Liver (tissue), 9 donors: ENCODE measurements around the gene TNS4. TPM values are rescaled to one million over a fixed set of nuclear protein-coding genes. Genes with fewer than 3 reads are reported as not detected.

ENCODE experiments used
- DNase-seq: peaks from one replicate; pipeline ENCODE4 v3.0.0-alpha.2; 2017; ENCODE audit warnings: low spot score
- H3K27ac ChIP-seq, 2 donors: one replicate each; pipeline ENCODE4 v1.7.0; 2013; ENCODE audit warnings: inconsistent platforms in 2 of 2, low read length in 2 of 2, control low read depth in 1 of 2, low read depth in 1 of 2, mild to moderate bottlenecking in 1 of 2
- H3K27me3 ChIP-seq, 4 donors: one replicate each; pipeline versions ENCODE4 v1.6.1 to v1.7.0; 2013; ENCODE audit warnings: low read length in 3 of 4, inconsistent platforms in 1 of 4, mild to moderate bottlenecking in 1 of 4, moderate library complexity in 1 of 4; ENCODE audit not compliant: control insufficient read depth in 4 of 4, insufficient read depth in 4 of 4
- H3K36me3 ChIP-seq, 4 donors: one replicate each; pipeline versions ENCODE4 v1.6.1 to v1.7.0; 2013; ENCODE audit warnings: low read length in 3 of 4, mild to moderate bottlenecking in 3 of 4, low read depth in 1 of 4, moderate library complexity in 1 of 4; ENCODE audit not compliant: control insufficient read depth in 4 of 4, insufficient read depth in 3 of 4
- H3K4me1 ChIP-seq, 4 donors: one replicate each; pipeline versions ENCODE4 v1.6.1 to v1.7.0; 2013; ENCODE audit warnings: low read length in 3 of 4, mild to moderate bottlenecking in 3 of 4, moderate library complexity in 1 of 4; ENCODE audit not compliant: control insufficient read depth in 4 of 4, insufficient read depth in 4 of 4
- H3K4me3 ChIP-seq, 3 donors: one replicate each; pipeline versions ENCODE4 v1.6.1 to v1.7.0; 2013; ENCODE audit warnings: low read length in 3 of 3, control low read depth in 1 of 3, low read depth in 1 of 3, mild to moderate bottlenecking in 1 of 3
- H3K9ac ChIP-seq, 2 donors: one replicate each; pipeline ENCODE4 v1.7.0; 2013; ENCODE audit warnings: low read length in 2 of 2, mild to moderate bottlenecking in 2 of 2, moderate library complexity in 2 of 2, control low read depth in 1 of 2, low read depth in 1 of 2
- H3K9me3 ChIP-seq, 4 donors: one replicate each; pipeline versions ENCODE4 v1.6.1 to v1.7.0; 2013; ENCODE audit warnings: low read length in 3 of 4; ENCODE audit not compliant: control insufficient read depth in 4 of 4
- ATF3 ChIP-seq: IDR thresholded peaks from 2 replicates; pipeline ENCODE4 v1.6.1; 2016; ENCODE audit warnings: antibody characterized with exemption
- EGR1 ChIP-seq, 2 donors: IDR thresholded peaks; 2 replicates each; pipeline ENCODE4 v1.6.1; 2016 to 2018; ENCODE audit warnings: antibody characterized with exemption in 2 of 2, low read depth in 2 of 2
- FOXA2 ChIP-seq: IDR thresholded peaks from 2 replicates; pipeline ENCODE4 v1.6.1; 2016; ENCODE audit warnings: antibody characterized with exemption
- GABPA ChIP-seq, 2 donors: IDR thresholded peaks in 1 of 2; conservative IDR thresholded peaks in 1 of 2; 2 replicates each; pipeline ENCODE4 v1.6.1; 2016; ENCODE audit warnings: antibody characterized with exemption in 2 of 2, mild to moderate bottlenecking in 1 of 2, moderate library complexity in 1 of 2
- HNF4A ChIP-seq, 2 donors: conservative IDR thresholded peaks; 2 replicates each; pipeline ENCODE4 v1.6.1; 2016; ENCODE audit warnings: antibody characterized with exemption in 2 of 2, mild to moderate bottlenecking in 2 of 2
- HNF4G ChIP-seq: IDR thresholded peaks from 2 replicates; pipeline ENCODE4 v1.6.1; 2016; ENCODE audit warnings: antibody characterized with exemption
- JUND ChIP-seq, 2 donors: IDR thresholded peaks; 2 replicates each; pipeline ENCODE4 v1.6.1; 2016; ENCODE audit warnings: antibody characterized with exemption in 2 of 2
- NR2F2 ChIP-seq: IDR thresholded peaks from 2 replicates; pipeline ENCODE4 v1.6.1; 2016; ENCODE audit warnings: antibody characterized with exemption
- RAD21 ChIP-seq, 2 donors: IDR thresholded peaks; 2 replicates each; pipeline ENCODE4 v1.6.1; 2016; ENCODE audit warnings: antibody characterized with exemption in 2 of 2, mild to moderate bottlenecking in 2 of 2
- REST ChIP-seq: IDR thresholded peaks from 2 replicates; pipeline ENCODE4 v1.6.1; 2016; ENCODE audit warnings: antibody characterized with exemption, mild to moderate bottlenecking
- SP1 ChIP-seq: IDR thresholded peaks from 2 replicates; pipeline ENCODE4 v1.6.1; 2018; ENCODE audit warnings: antibody characterized with exemption, mild to moderate bottlenecking
- YY1 ChIP-seq: IDR thresholded peaks from 2 replicates; pipeline ENCODE4 v1.6.1; 2016; ENCODE audit warnings: antibody characterized with exemption, mild to moderate bottlenecking
- whole genome bisulfite sequencing: extraction: QIAGEN DNeasy Blood & Tissue Kit; methylation state at CpG from one replicate; pipeline ENCODE4 v1.1.7; 2013; 5-methylcytosine and 5-hydroxymethylcytosine counted together
- polyA plus RNA-seq, 2 donors: library from polyadenylated mRNA; stranded (reverse) in 1 of 2; unstranded in 1 of 2; fragments of 200-250 nt in 1 of 2; fragments of >200 nt in 1 of 2; fragmentation: Nextera tagmentation in 1 of 2; extraction: Ambion mirVana in 1 of 2; gene quantifications; one replicate each; pipeline versions ENCODE4 v1.2.1 to v1.2.3, GENCODE V29; 2013 to 2015
- total RNA-seq, 2 donors: library from RNA; depleted of rRNA; stranded (reverse); fragments of >200 nt; gene quantifications; one replicate each; pipeline ENCODE4 v1.2.3, GENCODE V29; 2014
- TF ChIP-seq, protein P1 (sequence below): IDR thresholded peaks from 2 replicates; pipeline ENCODE4 v1.6.1; 2016; ENCODE audit warnings: antibody characterized with exemption
- donor health status: healthy.
- donor health status: healthy.
- donor health status: healthy.
- donor health status: healthy.
- donor health status: healthy.

The TNS4 gene
- total and polyA plus RNA-seq, 4 donors, result 0.08 TPM; not detected in 3

- no peaks in the 10 kb centered on the region for H3K27me3 ChIP-seq
- 92% methylated on average over 10 of the region's 10 CpGs for WGBS
- no peaks in the 10 kb centered on the region for H3K36me3 ChIP-seq
- no peak overlapping the region for H3K9ac ChIP-seq
- no peak overlapping the region for H3K27ac ChIP-seq
- TF ChIP-seq HNF4G (no peak), JUND (IDR thresholded peaks at IDR 0.05) (no peak), REST (no peak), SP1 (no peak), HNF4A (conservative IDR thresholded peaks at IDR 0.05) (no peak), ATF3 (no peak), NR2F2 (no peak), FOXA2 (no peak)
- TF ChIP-seq, protein P1, sequence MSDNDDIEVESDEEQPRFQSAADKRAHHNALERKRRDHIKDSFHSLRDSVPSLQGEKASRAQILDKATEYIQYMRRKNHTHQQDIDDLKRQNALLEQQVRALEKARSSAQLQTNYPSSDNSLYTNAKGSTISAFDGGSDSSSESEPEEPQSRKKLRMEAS, result no peak
- no peak overlapping the region for H3K4me3 ChIP-seq
- DNase-seq, result no peak
- H3K4me1 ChIP-seq, result peaks cover 0 to 11% (median 7%) of the 10 kb centered on the region in 4 donors
- H3K9me3 ChIP-seq, result peaks cover 0 to 7% (median 0%) of the 10 kb centered on the region in 4 donors
These were observed 27.4 kb upstream of the TNS4 start for GRCh38 chr17:40528692-40529417.

- DNase-seq, result no peak
- H3K36me3 ChIP-seq, result no peaks in the 10 kb centered on the region
- 85% methylated on average over 5 of the region's 5 CpGs for WGBS
- H3K9me3 ChIP-seq, result peaks cover 0 to 7% (median 0%) of the 10 kb centered on the region in 4 donors
- H3K4me3 ChIP-seq, result no peak overlapping the region
- no peak overlapping the region for H3K9ac ChIP-seq
- no peaks in the 10 kb centered on the region for H3K4me1 ChIP-seq
- TF ChIP-seq GABPA (IDR thresholded peaks at IDR 0.05 in 1 of 2, conservative IDR thresholded peaks at IDR 0.05 in 1 of 2) (no peak), EGR1 (IDR thresholded peaks at IDR 0.05; ENCODE audit: low read depth in 2 of 2) (no peak), FOXA2 (no peak), JUND (IDR thresholded peaks at IDR 0.05) (no peak), HNF4G (no peak), RAD21 (IDR thresholded peaks at IDR 0.05) (no peak)
- no peak overlapping the region for H3K27ac ChIP-seq
- no peaks in the 10 kb centered on the region for H3K27me3 ChIP-seq
These were observed 25.2 kb upstream of the TNS4 start for GRCh38 chr17:40526668-40527067.

GRCh38 chr17:40525294-40525693, 23.9 kb upstream of the TNS4 start:
- WGBS, result 98% methylated on average over 1 of the region's 1 CpG
- Histone ChIP-seq H3K4me3 (no peak overlapping the region), H3K9ac (no peak overlapping the region), H3K27ac (no peak overlapping the region), H3K9me3 (peaks cover 0 to 7% (median 0%) of the 10 kb centered on the region in 4 donors), H3K36me3 (no peaks in the 10 kb centered on the region), H3K27me3 (no peaks in the 10 kb centered on the region), H3K4me1 (no peaks in the 10 kb centered on the region)
- DNase-seq, result no peak
- TF ChIP-seq FOXA2 (no peak), HNF4G (no peak), JUND (IDR thresholded peaks at IDR 0.05) (no peak), ATF3 (no peak), NR2F2 (no peak), REST (no peak), YY1 (no peak)
